OCI-LY1 (cell line): ENCODE data around the gene PSTPIP1.

ENCODE experiments used
- H2AFZ ChIP-seq: fragments of 200-600 bp; sonication (generic), shearing (Covaris generic); 2 replicates; pipeline ENCODE4 v1.6.0; 2014; ENCODE audit warnings: antibody characterized with exemption, mild to moderate bottlenecking, low read length
- H3F3A ChIP-seq: fragments of 200-600 bp; sonication (generic), shearing (Covaris generic); 2 replicates; pipeline ENCODE4 v1.6.0; 2014; ENCODE audit warnings: mild to moderate bottlenecking, antibody characterized with exemption, low read length, moderate library complexity; ENCODE audit not compliant: insufficient read depth
- H3K27ac ChIP-seq: fragments of 200-600 bp; sonication (generic); 2 replicates; pipeline ENCODE4 v1.5.1; 2014; ENCODE audit warnings: low read length, mixed run types, mild to moderate bottlenecking, low read depth; ENCODE audit not compliant: poor library complexity, severe bottlenecking
- H3K27me3 ChIP-seq: fragments of 200-600 bp; sonication (generic); 2 replicates; pipeline ENCODE4 v1.6.0; 2014; ENCODE audit warnings: antibody characterized with exemption, mild to moderate bottlenecking, low read length, moderate library complexity; ENCODE audit not compliant: insufficient read depth
- H3K36me3 ChIP-seq: fragments of 200-600 bp; sonication (generic); 2 replicates; pipeline ENCODE4 v1.6.1; 2014; ENCODE audit warnings: mild to moderate bottlenecking, antibody characterized with exemption, low read length, moderate library complexity, mixed read lengths; ENCODE audit not compliant: insufficient read depth
- H3K4me1 ChIP-seq: fragments of 200-600 bp; sonication (generic); 2 replicates; pipeline ENCODE4 v1.5.1; 2014; ENCODE audit warnings: mild to moderate bottlenecking, low read length, moderate library complexity; ENCODE audit not compliant: insufficient read depth, severe bottlenecking
- H3K4me2 ChIP-seq: fragments of 200-600 bp; sonication (generic), shearing (Covaris generic); 2 replicates; pipeline ENCODE4 v1.6.1; 2014; ENCODE audit warnings: low read length
- H3K4me3 ChIP-seq: fragments of 200-600 bp; sonication (generic); 2 replicates; pipeline ENCODE4 v1.5.1; 2014; ENCODE audit warnings: low read length, low read depth, mild to moderate bottlenecking, mixed read lengths; ENCODE audit not compliant: poor library complexity, severe bottlenecking
- H3K79me2 ChIP-seq: fragments of 200-600 bp; shearing (Covaris generic); 2 replicates; pipeline ENCODE4 v1.6.1; 2016; ENCODE audit warnings: mixed run types, low read length, mixed read lengths; ENCODE audit not compliant: insufficient read depth
- H3K9ac ChIP-seq: fragments of 200-600 bp; sonication (generic), shearing (Covaris generic); 2 replicates; pipeline ENCODE4 v1.6.1; 2014; ENCODE audit warnings: mild to moderate bottlenecking, low read length, mixed read lengths
- H3K9me2 ChIP-seq: fragments of 200-600 bp; sonication (generic), shearing (Covaris generic); 2 replicates; pipeline ENCODE4 v1.6.1; 2014; ENCODE audit warnings: low read depth, mild to moderate bottlenecking, low read length, mixed read lengths
- H3K9me3 ChIP-seq: fragments of 200-600 bp; shearing (Covaris generic); 2 replicates; pipeline ENCODE4 v1.6.1; 2014; ENCODE audit warnings: low read length, mixed read lengths
- H4K20me1 ChIP-seq: fragments of 200-600 bp; sonication (generic), shearing (Covaris generic); 2 replicates; pipeline ENCODE4 v1.6.0; 2016; ENCODE audit warnings: mild to moderate bottlenecking, low read length; ENCODE audit not compliant: insufficient read depth
- CTCF ChIP-seq: fragments of 200-600 bp; sonication (generic), shearing (Covaris generic); IDR thresholded peaks from 2 replicates; pipeline ENCODE4 v1.5.1; 2017; ENCODE audit warnings: mild to moderate bottlenecking, antibody characterized with exemption, low read length, moderate library complexity, mixed read lengths
- EZH2 ChIP-seq: fragments of 200-600 bp; sonication (generic), shearing (Covaris generic); IDR thresholded peaks from 2 replicates; pipeline ENCODE4 v1.8.0; 2017; ENCODE audit warnings: borderline replicate concordance, mixed run types, mild to moderate bottlenecking, antibody characterized with exemption, low read length, moderate library complexity, mixed read lengths

The PSTPIP1 gene

GRCh38 chr15:76988867-76989780 is 5.8 kb upstream of the PSTPIP1 start:
- Histone ChIP-seq H3K9me2 (no peaks in the 10 kb centered on the region), H3F3A (no peaks in the 10 kb centered on the region), H3K27me3 (no peaks in the 10 kb centered on the region; the same call in 1 of the 2 replicates), H3K4me2 (no peak overlapping the region), H3K4me1 (peaks cover 7% of the 10 kb centered on the region), H3K4me3 (no peak overlapping the region), H3K9me3 (no peaks in the 10 kb centered on the region), H3K27ac (no peak overlapping the region), H4K20me1 (no peaks in the 10 kb centered on the region), H3K79me2 (no peaks in the 10 kb centered on the region), H3K9ac (no peak overlapping the region), H3K36me3 (no peaks in the 10 kb centered on the region), H2AFZ (no peak overlapping the region)
- TF ChIP-seq CTCF (no peak), EZH2 (no peak)

- H3K27me3 ChIP-seq = no peaks in the 10 kb centered on the region; the same call in 1 of the 2 replicates
Observed at GRCh38 chr15:76991048-76991447, 3.9 kb upstream of the PSTPIP1 start.

More at GRCh38 chr15:76991048-76991447, 3.9 kb upstream of the PSTPIP1 start:
- H3K9me2 ChIP-seq = no peaks in the 10 kb centered on the region
- no peaks in the 10 kb centered on the region for H3K36me3 ChIP-seq
- H2AFZ ChIP-seq = no peak overlapping the region
- H3K4me1 ChIP-seq = peaks cover 26% of the 10 kb centered on the region
- no peak overlapping the region for H3K4me3 ChIP-seq
- H3K79me2 ChIP-seq = no peaks in the 10 kb centered on the region
- no peaks in the 10 kb centered on the region for H3F3A ChIP-seq
- H3K9ac ChIP-seq = no peak overlapping the region
- H3K27ac ChIP-seq = no peak overlapping the region
- TF ChIP-seq EZH2 (no peak), CTCF (no peak)
- no peaks in the 10 kb centered on the region for H3K9me3 ChIP-seq
- H3K4me2 ChIP-seq = no peak overlapping the region
- no peaks in the 10 kb centered on the region for H4K20me1 ChIP-seq
